HG02610 (cell line): Measurements from ENCODE around the gene COL16A1.
"Not testable (repeated sequence)": the region's sequence is repeated elsewhere in the genome, so short reads cannot be mapped to it uniquely, and the experiment has no call there.

Experiments used
- ATAC-seq: cut with Tn5 transposase; IDR thresholded peaks from one replicate; pipeline ENCODE4 v1.9.1; 2021; ENCODE audit warnings: mild to moderate bottlenecking, moderate library complexity; ENCODE audit not compliant: unreplicated experiment

Gene COL16A1

DNA sequence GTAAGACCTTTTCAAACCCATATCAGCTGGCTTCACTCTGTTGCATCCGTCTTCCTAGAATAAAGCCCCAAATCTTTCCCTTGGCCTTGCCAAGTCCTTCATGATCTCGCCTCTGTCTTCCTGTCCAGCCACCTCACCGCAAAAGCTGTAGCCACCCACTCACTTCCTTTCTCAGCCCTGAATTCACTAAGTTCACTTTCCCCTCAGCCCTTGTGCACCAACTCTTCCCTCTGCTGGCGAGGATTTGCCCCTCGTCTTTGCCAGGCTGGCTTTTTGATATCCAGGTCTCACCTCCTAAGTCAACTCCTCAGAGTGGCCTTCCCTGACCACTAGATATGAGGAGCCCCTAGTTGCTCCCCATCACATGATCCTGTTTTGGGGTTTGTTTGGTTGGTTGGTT is 3.9 kb upstream of the COL16A1 start:
- no peak for ATAC-seq

DNA sequence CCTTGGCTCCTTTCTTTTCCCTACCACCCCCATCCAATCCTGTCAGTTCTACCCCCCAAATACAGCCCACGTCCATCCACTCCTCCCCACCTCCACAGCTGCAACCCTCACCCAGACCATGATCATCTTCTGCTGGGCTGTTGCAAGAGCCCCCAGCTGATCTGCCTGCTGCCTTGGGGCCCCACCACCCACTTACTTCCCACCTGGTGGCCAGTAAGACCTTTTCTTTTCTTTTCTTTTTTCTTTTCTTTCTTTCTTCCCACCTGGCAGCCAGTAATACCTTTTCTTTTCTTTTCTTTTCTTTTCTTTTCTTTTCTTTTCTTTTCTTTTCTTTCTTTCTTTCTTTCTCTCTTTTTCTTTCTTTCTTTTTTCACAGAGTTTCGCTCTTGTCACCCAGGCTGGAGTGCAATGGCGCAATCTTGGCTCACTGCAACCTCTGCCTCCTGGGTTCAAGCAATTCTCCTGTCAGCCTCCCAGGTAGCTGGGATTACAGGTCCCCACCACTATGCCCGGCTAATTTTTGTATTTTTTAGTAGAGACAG is 3.3 kb upstream of the COL16A1 start:
- ATAC-seq = not testable (repeated sequence)

DNA sequence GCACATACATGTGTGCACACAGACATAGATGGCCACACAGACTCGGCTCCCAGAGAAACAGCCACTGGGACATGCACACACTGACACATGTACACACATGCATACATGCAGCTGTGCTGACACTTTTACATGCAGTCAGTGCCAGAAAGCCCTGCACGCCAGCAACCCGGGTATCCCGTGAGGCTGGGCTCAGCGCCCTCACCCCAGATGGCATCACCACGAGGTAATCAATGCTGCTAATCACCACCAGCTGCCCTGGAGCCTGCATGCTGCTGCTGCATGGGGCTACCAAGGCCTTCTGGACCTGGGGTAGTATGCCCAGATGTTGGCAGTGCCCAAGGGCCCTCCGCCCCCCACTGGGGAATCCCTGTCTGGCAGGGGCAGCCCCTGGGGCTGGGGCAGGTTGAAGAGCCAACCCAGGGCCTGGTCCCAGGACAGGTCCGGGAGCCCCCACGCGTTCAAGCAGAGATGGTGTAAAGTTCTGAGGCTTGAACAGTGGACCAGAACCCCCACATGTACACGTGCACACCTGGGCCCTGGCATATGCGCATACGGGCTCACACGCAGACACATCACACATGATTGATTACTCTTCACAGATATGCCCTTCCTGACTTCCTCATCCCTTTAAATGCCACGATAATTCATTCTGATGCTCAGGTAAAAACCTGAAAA is 2.7 kb upstream of the COL16A1 start:
- no peak for ATAC-seq

DNA sequence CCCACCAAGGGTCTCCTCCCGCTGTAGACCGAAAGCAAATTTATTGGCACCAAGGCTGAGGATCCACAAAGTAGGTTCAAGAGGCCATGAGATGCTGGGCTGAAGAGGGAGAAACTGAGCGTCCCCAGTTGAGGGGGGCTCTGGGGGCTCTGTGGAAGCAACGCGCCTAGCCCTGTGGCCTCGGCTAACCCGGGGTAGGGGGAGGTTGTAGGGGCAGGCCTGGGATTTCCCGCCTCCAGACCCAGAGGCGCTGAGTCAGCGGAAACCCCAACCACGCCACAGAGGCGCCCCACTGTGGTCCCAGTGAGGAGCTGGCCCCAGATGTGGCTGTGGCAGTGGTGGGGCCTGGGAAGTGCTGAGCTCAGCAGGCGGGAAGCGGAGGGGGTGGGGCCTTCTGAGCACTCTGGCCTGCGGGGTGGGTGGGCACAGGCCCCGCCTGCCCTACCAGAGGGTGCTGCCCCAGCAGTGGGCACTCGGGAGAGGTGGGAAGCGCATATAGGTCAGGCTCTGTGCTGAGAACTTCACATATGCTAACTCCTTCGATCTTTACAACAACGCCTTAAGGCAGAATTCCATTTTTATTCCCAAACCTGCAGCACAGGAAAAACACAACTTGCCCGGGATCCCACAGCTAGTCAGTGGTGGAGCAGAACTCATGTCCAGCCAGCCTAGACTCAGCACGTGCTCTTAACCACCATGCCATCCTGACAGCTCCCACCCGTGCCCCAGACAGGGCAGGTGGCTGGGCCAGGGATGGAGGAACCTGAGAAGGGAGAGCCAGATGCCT is 1.5 kb upstream of the COL16A1 start:
- ATAC-seq = no peak

DNA sequence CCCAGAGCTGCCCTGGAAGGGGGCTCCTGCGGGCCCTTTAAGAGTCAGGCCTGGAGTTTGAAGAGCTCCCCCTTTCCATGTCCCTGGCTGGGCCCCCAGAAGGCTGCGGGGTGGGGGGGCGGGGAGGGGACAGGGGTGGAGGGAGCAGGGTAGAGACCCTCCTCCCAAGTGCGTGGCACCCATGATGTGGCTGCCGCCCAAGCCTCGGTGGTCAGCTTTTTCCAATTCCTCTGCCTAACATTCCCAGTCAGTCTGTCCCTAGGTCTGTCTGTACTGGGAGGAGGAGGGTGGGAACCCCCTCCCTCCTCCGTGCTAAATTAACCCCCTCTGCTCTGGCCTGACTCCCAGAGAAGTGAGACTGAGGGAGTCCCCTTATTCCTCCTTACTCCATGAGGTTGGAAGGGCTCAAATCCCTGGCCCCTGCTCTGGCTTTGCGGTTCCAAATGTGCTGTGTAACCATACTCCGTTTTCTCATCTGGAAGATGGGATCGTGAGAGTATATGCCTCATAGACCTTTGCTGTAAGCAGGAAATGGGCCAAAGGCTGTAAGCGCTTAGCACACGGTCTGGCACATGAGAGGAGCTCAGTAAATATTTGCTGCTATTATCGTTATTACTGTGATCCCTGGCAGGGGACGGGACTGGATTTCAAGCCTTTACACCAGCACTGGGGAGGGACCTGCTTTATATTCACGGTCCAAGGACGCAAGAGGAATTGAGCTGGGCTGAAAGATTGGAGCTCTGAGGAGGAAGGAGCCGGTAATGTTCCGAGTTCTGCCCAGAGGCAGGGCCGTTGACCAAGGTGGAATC is 658 bp upstream of the COL16A1 start:
- no peak for ATAC-seq

DNA sequence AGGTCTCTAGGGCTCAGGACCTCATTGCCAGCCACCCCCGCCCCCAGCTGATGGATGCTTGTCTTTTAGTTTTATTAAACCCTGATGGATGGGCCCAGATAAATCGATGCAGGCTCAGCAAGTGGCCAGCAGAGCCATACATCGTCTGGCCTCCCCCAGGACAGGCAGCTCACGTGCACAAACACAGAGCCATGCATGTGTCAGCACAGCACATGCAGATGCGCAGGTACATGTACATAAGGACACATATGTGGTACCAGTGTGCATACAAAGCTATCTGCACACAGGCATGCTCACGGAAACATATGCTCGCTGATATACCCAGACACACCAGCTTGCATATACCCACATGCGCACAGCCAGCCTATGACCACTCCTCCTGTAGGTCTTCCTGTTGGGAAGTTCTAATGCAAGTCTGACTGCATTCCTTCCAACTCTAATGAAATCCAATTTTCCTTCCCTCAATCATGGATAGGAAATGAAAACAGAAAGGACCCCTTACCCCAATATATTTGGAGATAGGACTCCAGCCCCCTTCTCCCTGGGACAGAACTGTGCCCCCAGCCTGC is 897 bp downstream of the COL16A1 start:
- no peak for ATAC-seq

DNA sequence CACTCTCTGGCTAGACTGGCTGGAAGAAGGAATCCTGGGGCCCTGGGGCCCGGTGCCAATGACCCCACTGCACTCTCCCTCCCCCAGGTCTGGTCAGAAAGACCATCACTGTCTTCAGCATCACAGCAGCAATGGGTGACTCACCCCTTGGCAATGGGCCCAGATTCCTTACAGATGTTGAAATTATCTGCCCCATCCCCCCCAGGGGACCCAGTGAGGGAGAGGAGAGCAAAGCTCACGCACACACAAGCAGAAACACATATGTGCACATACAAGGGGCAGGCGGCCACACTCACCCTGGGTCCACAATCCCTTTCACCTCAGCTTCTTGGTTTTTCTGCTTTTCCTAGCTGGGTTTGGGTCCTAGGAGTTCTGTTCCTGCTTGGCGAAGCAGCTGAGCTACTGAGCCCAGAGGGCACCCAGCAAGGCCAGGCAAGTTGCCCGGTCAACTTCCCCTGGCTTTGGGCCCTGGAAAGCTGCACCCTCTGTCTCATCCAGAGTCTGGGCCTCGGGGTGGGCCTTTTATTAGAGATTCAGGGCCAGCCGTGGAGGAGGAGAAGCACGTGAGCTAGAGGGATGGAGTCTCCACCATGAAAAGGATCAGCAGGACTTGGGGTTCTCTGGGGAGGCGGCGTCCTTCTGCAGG is 2.6 kb downstream of the COL16A1 start:
- no peak for ATAC-seq

DNA sequence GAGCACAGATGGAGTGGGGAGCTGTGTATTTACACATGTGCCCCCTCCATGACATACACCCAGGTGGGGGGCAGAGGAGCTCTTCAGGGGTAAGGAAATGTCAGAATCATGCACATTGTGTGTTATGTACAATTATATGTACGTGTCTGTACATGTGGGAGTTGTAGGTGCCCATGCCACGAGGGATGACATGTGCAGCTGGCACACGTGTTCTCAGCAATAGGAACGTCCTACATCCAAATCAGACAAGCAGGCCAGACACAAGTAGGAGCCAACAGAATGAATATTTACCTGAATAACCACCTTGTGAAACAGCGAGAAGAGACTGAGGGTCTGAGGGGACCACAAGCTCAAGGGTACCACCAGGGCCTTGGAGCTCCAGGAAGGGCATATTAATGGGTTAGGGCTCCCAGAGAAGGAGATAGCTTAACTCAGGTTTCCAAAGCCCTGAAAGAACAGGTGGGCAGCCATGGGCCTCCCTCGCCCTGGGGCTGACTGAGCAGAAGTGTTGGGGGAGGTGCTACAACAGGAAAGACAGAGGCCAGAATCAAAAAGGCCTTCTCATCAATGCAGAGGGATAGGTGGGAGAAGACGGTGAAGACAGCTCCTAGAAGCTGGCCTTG is 3.2 kb downstream of the COL16A1 start:
- no peak for ATAC-seq

DNA sequence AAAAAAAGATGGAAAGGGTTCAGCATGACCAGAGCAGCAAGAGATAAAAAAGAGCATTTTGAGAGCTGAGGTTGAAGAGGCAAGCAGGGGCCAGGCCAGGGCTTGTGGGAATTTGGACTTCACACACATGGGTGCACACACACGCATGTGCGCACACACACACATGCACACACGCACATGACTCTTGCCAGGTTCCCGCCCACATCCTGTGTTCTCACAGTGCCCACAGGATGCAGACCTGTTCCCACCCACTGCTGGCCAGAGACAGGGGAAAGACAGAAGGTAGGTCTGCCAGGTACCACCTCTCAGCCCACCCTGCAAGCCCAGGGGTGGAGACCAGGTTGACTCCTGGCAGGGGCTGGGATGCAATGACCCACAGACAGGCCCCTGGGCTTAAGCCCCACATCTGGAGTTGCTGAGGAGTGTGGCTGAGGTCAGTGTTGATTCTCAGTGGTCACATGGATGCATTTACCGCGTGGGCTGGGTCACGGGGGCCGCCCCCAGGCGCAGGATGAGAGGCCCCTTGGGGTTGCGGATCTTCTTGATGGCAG is 4.4 kb downstream of the COL16A1 start:
- ATAC-seq = no peak

DNA sequence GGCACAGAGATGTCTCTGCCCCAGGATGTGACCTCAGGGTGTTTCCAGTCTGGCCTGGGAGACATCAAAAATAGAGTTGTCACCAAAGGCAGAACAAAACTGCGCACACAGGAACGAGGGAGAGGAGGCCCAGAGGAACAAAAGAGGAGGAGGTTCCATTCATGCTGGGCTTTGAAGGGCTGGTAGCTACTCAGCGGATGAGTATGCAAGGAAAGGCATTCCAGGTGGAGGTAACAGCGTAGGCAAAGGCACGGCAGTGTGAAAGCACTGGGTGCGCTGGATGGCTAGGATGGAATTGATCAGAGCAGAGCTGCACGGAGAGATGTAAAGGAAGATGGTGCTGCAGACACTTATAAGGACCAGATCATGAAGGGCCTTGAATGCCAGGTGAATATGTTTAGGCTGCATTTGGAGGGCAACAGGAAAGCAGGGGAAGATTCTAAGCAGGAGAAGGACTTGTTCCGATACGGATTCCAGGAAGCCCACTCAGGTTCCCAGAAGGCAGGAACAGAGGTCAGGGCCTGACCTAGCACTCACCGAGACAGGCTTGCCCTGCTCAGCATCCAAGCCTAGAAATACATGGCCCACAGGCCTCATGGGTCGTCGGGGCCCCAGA is 6.3 kb downstream of the COL16A1 start:
- ATAC-seq = no peak

DNA sequence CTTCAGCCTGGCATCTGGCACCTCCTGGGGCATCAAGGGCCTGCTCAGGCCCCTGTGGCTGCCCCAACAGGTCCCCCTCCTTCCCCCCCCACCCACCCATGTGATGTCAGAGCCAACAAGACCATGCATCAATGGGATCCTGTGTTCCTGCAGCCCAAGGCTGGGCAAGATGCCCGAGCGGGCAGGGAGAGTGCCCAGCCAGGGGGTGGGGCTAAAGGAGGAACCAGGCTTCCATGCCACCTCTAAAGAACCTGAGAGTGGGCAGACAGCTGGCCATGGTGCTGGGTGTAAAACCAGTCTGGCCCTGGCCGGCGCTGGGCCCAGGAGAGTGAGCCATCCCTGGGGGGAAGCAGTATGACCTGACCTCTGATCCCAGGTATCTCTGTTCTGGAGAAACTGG is 7.6 kb downstream of the COL16A1 start:
- no peak for ATAC-seq

DNA sequence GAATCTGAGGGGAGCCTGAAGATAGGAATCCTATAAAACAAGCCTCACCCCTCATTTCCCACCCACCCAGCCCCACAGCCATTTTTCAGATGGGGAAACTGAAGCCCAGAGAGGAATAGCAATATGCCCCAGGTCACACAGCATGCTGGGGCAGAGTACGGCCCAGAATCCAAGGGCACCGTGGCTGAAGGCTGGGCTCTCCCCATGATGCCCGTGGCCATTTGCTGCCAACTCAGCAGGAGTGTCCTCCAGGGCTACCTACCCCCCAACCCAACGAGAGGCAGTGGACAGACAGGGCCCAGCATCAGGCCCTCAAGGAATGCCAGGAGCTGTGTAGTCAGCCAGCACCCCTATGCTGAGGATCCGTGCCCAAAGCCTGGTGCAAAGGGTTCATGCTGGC is 8.5 kb downstream of the COL16A1 start:
- no peak for ATAC-seq

DNA sequence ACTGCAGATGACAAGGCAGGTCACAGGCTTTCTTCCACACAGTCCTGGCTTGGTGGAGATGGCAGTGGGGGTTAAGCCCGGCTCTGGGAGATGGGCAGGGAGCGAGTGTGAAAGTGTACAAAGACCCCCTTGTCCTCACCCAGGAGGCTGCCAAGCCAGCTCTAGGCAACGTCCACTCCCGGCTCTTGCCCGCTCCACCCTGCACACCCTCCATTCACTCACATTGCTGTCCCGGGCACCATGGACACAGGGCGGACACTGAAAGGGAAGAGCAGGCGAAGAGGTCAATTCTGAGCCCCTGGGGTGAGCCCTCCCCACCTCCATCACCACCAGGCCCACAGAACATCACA is 8.9 kb downstream of the COL16A1 start:
- ATAC-seq = no peak

DNA sequence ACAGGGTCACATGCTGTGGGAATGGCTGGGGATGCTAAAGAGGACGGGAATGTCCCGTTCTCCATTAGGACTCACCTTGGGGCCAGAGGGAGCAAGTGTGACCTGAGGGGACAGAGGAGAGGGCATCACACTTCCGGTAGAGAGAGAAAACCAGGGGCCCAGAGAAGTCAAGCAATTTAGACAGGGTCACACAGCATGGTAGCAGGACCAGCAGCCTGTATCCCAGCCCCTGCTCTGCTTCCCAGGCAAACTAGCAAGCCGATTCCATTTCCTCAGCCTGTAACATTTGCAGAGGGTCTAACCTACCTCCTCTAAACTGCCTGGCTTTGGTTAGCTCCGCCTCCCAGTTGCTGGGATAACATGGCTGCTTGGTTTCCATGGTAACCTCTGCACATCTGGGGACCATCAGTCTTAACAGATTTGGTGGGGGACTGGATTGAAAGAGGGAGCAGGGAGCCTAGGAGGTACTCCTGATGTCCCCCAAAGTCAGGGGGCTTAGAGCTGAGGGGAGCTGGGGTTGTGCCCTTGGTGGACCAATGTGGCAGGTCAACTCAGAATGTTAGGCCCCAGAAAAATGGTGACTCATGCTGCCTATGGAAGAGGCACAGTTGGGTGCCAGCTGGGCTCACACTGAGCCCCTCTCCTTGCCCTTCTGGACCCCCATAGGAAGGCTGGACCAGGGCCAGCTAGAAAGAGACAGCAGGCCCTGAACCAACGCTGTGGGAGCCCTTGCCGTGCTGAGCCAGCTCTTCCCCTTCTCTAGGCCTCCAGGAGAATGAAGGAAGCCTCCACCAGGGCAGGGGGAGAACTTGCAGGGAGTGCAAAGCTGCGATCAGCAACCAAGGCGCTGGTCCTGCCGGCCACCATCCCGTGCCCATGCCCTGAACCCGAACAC is 9.5 kb downstream of the COL16A1 start:
- ATAC-seq = no peak

DNA sequence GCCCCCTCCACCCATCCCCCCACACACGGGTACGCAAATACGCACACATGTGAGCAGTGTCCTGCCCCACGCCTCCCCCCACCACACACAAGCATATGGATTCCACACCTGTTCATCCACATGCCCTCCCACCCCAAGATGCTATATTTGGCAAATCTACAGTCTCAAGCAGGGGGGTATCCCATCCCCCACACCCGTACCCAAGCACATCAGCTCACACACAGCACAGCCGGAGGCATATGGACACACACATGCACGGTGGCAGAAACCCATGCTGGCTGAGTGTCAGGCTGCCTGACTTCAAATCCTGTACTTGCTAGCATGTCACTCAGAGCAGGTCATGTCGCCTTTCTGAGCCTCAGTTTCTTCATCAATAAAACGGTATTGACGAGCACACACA is 10.6 kb downstream of the COL16A1 start:
- ATAC-seq = no peak

DNA sequence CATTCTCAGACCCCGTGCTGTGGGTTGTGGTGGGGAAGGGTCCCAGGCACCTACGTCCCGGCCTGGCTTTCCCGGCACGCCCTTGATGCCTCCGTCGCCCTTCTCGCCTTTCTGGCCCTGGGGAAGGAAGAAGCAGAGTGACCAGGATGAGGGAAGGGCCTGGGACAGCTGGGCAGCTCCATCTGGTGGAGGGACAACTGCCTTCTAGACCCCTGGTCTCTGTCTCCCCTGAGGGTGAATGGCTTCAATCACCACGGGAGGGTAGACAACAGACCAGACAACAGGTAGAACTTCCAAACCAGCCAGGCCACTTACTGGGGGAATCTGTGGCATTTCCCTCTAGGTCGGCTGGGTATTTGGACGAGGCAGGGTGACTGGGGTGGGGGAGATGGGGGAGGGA is 11.9 kb downstream of the COL16A1 start:
- ATAC-seq = no peak

DNA sequence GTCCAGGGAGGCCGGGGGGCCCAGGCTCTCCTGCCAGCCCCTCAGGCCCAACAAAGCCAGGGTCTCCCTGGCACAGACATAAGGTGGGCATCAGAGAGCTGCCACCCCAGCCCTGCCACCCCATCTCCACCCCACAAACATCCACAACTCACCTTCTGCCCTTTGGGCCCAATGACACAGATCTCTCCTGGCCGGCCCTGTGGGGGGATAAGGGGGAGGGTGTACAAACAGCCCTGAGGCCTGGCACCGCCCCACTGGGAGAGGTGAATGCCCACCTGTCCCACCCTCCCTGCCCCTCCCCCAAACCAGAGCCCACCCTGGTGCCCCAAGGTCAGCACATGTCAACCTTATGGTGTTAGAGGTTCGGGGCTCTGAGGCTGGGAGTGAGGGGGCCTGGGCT is 12.4 kb downstream of the COL16A1 start:
- ATAC-seq = no peak

DNA sequence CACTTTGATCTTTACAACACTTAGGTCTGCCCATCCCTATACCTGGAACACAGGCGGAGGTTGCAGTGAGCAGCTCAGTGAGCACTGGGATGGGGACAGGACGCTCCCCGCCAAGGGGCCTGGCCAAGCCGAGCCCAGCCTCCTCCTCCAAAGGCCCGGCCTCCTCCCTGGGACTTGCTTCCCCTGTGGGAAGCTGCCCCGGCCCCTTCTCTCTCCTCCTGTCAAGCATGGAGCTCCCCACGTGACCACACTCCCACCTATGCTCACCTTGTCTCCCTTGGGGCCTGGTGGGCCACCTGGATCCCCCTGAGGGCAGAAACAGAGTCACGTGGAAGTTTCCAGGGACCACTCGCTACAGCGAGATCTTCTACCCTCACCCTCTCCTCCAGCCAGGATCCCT is 12.9 kb downstream of the COL16A1 start:
- no peak for ATAC-seq

DNA sequence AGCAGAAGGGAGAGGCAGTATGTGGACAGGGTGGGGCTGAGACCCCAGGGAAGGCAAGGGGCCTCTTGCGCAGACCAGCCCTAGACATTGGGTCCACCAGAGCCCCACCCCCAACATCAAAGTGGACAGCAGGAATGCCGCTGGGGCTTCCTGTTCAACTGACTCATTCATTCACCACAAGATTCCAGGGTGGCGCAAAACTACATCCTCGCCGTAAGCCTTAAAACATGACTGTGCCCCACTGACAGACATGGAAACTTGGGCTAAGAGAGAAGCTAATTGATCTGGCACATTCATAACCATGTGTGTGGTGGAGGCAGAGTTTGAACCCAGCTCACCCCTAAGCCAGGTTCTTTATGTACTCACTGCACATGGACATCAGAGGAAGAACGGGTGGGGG is 14.0 kb downstream of the COL16A1 start:
- ATAC-seq = no peak
